GM19025 (cell line): Measurements from ENCODE around the gene KBTBD6.
"Not testable (repeated sequence)": the region's sequence is repeated elsewhere in the genome, so short reads cannot be mapped to it uniquely, and the experiment has no call there.

Source experiments
- ATAC-seq: cut with Tn5 transposase; IDR thresholded peaks from one replicate; pipeline ENCODE4 v1.9.1; 2021; ENCODE audit warnings: mild to moderate bottlenecking, low read depth, moderate library complexity; ENCODE audit not compliant: unreplicated experiment

KBTBD6 gene

GRCh38 chr13:41137241-41137640 lies 4.6 kb upstream of the KBTBD6 start:
- ATAC-seq, result no peak

- ATAC-seq, result no peak
These were observed 3.9 kb upstream of the KBTBD6 start for GRCh38 chr13:41136396-41137031.

GRCh38 chr13:41133951-41134350 lies 1.3 kb upstream of the KBTBD6 start:
- no peak for ATAC-seq

- peak; percentile 6 for ATAC-seq
These were observed 716 bp downstream of the KBTBD6 start for GRCh38 chr13:41131660-41132511.

- not testable (repeated sequence) for ATAC-seq
These were observed 1.4 kb downstream of the KBTBD6 start for GRCh38 chr13:41131189-41131588.

GRCh38 chr13:41130356-41130755 lies 2.2 kb downstream of the KBTBD6 start:
- ATAC-seq, result no peak

GRCh38 chr13:41127701-41128100 lies 4.9 kb downstream of the KBTBD6 start:
- ATAC-seq, result no peak

- ATAC-seq, result no peak
These were observed 9.8 kb downstream of the KBTBD6 start for GRCh38 chr13:41122838-41123237.

GRCh38 chr13:41117869-41118268 lies 14.7 kb downstream of the KBTBD6 start:
- no peak for ATAC-seq

GRCh38 chr13:41111454-41111853 lies 21.1 kb downstream of the KBTBD6 start:
- no peak for ATAC-seq

- ATAC-seq, result no peak
These were observed 25.0 kb downstream of the KBTBD6 start for GRCh38 chr13:41107584-41108014.

- no peak for ATAC-seq
These were observed 25.5 kb downstream of the KBTBD6 start for GRCh38 chr13:41107104-41107571.

GRCh38 chr13:41099986-41100385 lies 32.6 kb downstream of the KBTBD6 start:
- no peak for ATAC-seq

GRCh38 chr13:41098761-41099160 lies 33.8 kb downstream of the KBTBD6 start:
- no peak for ATAC-seq

- not testable (repeated sequence) for ATAC-seq
These were observed 36.9 kb downstream of the KBTBD6 start for GRCh38 chr13:41095681-41096080.

GRCh38 chr13:41085961-41086585 lies 46.5 kb downstream of the KBTBD6 start:
- ATAC-seq, result no peak

- no peak for ATAC-seq
These were observed 52.9 kb downstream of the KBTBD6 start for GRCh38 chr13:41079725-41080124.
